Left ventricle myocardium inferior (tissue), 1 donor: Measurements from ENCODE around the gene ZBTB40. TPM values are rescaled to one million over a fixed set of nuclear protein-coding genes. Genes with fewer than 3 reads are reported as not detected.

Experiments used
- DNase-seq: peaks from one replicate; pipeline ENCODE4 v3.0.0-alpha.2; 2020
- H3K27ac ChIP-seq: fragments of 200-600 bp; replicated peaks from 2 replicates; pipeline ENCODE4 v1.8.0; 2021
- H3K27me3 ChIP-seq: fragments of 200-600 bp; 2 replicates; pipeline ENCODE4 v1.8.0; 2021; ENCODE audit warnings: low read depth
- H3K36me3 ChIP-seq: fragments of 200-600 bp; 2 replicates; pipeline ENCODE4 v1.8.0; 2021
- H3K4me1 ChIP-seq: fragments of 200-600 bp; 2 replicates; pipeline ENCODE4 v1.8.0; 2021
- H3K4me3 ChIP-seq: fragments of 200-600 bp; 2 replicates; pipeline ENCODE4 v1.8.0; 2021; ENCODE audit warnings: mild to moderate bottlenecking, moderate library complexity
- H3K9me3 ChIP-seq: fragments of 200-600 bp; replicated peaks from 2 replicates; pipeline ENCODE4 v1.8.0; 2021
- CTCF ChIP-seq: fragments of 200-600 bp; IDR thresholded peaks from 2 replicates; pipeline ENCODE4 v1.8.0; 2021; ENCODE audit warnings: antibody characterized with exemption, mild to moderate bottlenecking, borderline replicate concordance
- intact Hi-C: fragments of 100-400 bp; cut with micrococcal nuclease; formaldehyde crosslinking; loops from one replicate; pipeline ENCODE4 v1.11.0; 2022
- total RNA-seq: library from RNA; stranded (reverse); fragmentation: NEBNext Ultra II Directional; extraction: Animal tissue kit (Norgen Biotek cat#: 25700); gene quantifications from one replicate; pipeline ENCODE4 v1.2.1, GENCODE V29; 2021
- donor health status: DM: no; HTN: yes; CAD: no; lungs with severe emphysema.

Gene ZBTB40
- total RNA-seq, 1 donor from 2014 or later: 17.9 TPM

GRCh38 chr1:22547186-22547817, 95.7 kb downstream of the ZBTB40 start:
- no peak overlapping the region for H3K27ac ChIP-seq
- no peak overlapping the region for H3K4me3 ChIP-seq
- peaks cover 91% of the 10 kb centered on the region for H3K27me3 ChIP-seq
- no peaks in the 10 kb centered on the region for H3K9me3 ChIP-seq
- no peaks in the 10 kb centered on the region for H3K36me3 ChIP-seq
- DNase-seq: no peak
- intact Hi-C loops: no loop called here
- H3K4me1 ChIP-seq: no peaks in the 10 kb centered on the region
- no peak for TF ChIP-seq CTCF

- Histone ChIP-seq H3K4me3 (no peak overlapping the region), H3K36me3 (no peaks in the 10 kb centered on the region), H3K4me1 (no peaks in the 10 kb centered on the region), H3K9me3 (no peaks in the 10 kb centered on the region), H3K27ac (no peak overlapping the region), H3K27me3 (peaks cover 97% of the 10 kb centered on the region)
- no peak for DNase-seq
- intact Hi-C loops: no loop called here
- TF ChIP-seq CTCF: no peak
Measured at GRCh38 chr1:22547818-22548462, 96.3 kb downstream of the ZBTB40 start.

- H3K4me1 ChIP-seq: no peaks in the 10 kb centered on the region
- no peak overlapping the region for H3K4me3 ChIP-seq
- no peaks in the 10 kb centered on the region for H3K9me3 ChIP-seq
- no peaks in the 10 kb centered on the region for H3K36me3 ChIP-seq
- H3K27ac ChIP-seq: no peak overlapping the region
- intact Hi-C loops: no loop called here
- TF ChIP-seq CTCF: no peak
- peaks cover 97% of the 10 kb centered on the region for H3K27me3 ChIP-seq
- no peak for DNase-seq
Measured at GRCh38 chr1:22550021-22550420, 98.4 kb downstream of the ZBTB40 start.

- DNase-seq: no peak
- no peaks in the 10 kb centered on the region for H3K9me3 ChIP-seq
- no peak overlapping the region for H3K4me3 ChIP-seq
- H3K4me1 ChIP-seq: no peaks in the 10 kb centered on the region
- intact Hi-C loops: no loop called here
- H3K27ac ChIP-seq: no peak overlapping the region
- no peak for TF ChIP-seq CTCF
- H3K36me3 ChIP-seq: no peaks in the 10 kb centered on the region
- H3K27me3 ChIP-seq: peaks cover 99% of the 10 kb centered on the region
Measured at GRCh38 chr1:22551591-22551990, 99.9 kb downstream of the ZBTB40 start.

GRCh38 chr1:22552021-22552420, 100.4 kb downstream of the ZBTB40 start:
- DNase-seq: no peak
- no peaks in the 10 kb centered on the region for H3K9me3 ChIP-seq
- H3K36me3 ChIP-seq: no peaks in the 10 kb centered on the region
- H3K4me1 ChIP-seq: no peaks in the 10 kb centered on the region
- intact Hi-C loops: no loop called here
- no peak overlapping the region for H3K4me3 ChIP-seq
- no peak overlapping the region for H3K27ac ChIP-seq
- TF ChIP-seq CTCF: no peak
- H3K27me3 ChIP-seq: peaks cover 99% of the 10 kb centered on the region
